NOMO-1 (cell line): ENCODE results near the gene SCTR.

ENCODE experiments used
- DNase-seq, 2 experiments: peaks; one replicate each; lab custom pipeline; 2025; ENCODE audit not compliant: unreplicated experiment in 2 of 2; lab: John Stamatoyannopoulos, UW

The SCTR gene

DNA sequence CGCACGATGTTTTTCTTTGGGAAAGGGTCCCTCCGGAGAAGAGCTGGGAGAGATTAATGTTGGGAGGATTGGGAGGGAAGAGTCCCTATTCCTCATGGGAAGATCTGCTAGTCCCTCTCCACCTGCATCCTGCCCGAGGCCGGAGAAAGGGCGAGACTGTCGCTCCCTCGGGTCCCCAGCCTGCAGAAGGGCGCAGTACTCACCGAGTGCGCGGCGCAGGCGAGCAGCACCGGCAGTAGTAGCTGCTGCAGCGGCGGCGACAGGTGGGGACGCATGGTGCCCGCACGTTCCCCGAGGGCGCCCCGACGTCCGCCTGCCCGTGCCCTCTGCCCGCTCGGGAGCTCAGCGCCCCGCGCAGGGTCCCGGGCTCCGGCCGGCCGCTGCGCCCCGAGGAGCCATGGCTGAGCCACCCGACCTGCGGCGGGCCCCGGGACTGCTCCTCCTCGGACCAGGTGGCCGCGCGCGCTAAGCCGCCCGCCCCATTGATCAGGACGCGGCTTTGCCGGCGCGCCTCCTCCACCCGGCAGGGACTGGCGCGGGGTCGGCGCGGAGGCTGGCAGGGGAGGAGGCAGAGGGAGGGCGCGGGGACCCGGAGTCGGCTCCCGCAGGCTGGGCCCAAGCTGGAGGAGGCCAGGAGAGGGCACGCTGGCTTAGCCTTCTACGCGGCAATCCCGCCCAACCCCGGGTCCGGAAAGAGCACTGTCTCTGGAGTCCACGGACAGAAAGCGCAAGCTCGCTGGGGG, at the start of gene SCTR:
TSS of gene SCTR (minus strand) at position 532 of the 743 bp plus-strand sequence. CDS start at position 275, 257 bp downstream.
- DNase-seq, result no peak

DNA sequence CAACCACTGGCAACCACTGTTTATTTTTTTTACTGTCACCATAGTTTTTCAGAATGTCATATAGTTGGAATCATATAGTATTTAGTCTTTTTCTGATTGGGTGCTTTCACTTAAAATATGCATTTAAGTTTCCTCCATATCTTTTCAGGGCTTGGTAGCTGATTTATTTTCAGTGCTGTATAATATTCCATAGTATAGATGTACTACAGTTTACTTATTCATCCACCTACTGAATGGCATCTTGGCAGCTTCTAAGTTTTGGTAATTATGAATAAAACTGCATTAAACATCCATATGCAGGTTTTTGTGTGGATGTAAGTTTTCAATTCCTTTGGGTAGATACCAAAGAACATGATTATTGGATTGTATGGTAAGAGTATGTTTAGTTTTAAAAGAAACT, 43.0 kb upstream of the SCTR start:
- no peak for DNase-seq

DNA sequence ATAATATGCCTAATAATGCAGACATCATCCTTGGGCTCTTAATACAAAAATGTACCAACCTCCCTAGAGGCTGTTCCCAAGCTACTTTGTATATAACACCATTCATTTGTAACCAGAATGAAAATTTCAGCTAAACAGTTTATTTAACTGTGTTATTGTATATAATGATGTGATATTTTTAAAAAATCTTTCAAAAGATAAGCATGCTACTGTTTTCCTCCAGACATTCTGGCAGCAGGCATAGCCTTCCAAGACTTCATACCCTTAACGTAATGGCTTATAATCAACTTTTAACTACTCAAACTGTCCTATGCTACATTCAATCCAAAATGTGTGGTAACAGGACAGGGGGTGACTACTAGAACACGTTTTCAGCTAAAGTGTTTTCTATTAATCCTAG, 41.2 kb upstream of the SCTR start:
- no peak for DNase-seq

DNA sequence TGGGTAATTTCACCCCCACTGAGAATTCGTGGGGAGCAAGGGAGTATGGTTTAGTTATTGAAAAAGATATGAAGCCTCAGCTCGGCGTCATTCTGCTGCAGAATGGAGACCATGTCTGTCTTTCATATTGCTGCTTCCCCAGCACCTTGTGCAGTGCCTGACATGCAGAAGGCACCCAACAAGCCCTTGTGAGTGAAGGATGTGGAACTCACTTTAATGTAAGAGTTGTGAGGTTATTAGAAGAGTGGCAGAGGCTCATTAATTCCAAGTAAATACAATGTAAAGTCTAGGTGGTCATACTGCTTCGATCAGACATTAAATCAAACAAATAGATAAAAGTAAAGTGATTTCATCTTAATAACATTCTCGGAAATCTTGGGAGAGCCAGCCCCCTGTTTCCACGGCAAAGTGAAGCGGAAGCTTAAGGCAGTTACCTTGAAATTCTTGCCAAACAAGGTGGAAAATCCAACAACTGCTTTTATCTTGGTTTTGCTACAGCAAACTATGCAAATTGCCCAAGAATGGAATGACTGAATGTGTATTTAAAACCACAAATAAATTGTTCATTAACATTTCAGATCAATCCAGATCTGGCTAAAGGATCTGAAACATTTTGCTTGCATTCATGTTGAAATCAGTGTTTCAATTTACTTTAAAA, 29.5 kb upstream of the SCTR start:
- DNase-seq, result no peak

DNA sequence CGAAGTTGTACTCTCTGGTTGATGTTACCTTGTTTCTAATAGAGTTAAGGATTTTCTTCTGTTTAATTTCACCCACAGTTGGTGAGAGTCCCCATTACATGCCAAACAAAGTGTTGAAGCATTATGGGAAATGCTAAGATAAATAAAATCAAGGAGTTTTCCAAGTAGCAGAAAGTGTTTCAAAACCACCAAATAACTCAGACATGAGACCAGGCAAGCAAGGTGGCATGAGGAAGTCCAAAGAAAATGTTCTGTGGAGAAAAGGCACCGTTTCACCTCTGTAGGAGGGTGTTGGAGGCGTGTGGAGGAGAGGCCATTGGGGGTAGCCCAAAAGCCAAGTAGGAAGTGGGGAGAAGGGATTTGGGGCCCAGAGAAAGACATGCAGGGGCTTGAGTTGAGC, 28.6 kb upstream of the SCTR start:
- DNase-seq, result no peak

DNA sequence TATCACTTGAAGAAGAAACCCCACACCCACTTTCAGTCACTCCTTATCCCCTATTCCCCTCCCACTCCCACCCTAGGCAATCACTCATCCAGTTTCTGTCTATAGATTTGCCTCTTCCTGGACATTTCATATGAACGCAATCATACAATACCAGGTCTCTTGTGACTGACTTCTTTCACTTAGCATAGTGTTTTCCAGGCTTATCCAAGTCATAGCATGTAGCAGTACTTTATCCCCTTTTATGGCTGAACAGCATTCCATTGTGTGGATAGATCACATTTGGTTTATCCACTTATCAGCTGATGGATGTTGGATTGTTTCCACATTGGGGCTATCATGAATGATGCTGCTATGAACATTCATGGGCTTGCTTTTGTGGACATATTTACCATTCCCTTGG, 26.6 kb upstream of the SCTR start:
- DNase-seq, result no peak

DNA sequence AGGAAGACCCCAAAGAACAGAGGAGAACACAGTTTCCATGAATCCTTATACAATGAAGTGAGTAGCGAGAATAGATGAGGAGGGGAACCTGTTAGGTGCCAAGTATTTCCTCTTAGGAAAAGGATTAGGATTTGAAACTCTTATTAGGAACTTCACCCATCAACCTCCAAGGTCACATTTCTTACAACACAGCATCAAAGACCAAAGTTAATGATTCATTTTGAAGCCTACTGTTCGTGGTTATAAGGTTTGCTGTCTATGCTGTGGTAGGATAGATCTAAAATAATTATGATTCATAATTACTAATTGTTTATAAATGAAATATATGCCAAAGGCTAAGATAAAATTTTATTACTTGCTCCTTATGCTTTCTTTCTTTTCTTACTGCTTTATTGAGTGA, 26.1 kb upstream of the SCTR start:
- no peak for DNase-seq

DNA sequence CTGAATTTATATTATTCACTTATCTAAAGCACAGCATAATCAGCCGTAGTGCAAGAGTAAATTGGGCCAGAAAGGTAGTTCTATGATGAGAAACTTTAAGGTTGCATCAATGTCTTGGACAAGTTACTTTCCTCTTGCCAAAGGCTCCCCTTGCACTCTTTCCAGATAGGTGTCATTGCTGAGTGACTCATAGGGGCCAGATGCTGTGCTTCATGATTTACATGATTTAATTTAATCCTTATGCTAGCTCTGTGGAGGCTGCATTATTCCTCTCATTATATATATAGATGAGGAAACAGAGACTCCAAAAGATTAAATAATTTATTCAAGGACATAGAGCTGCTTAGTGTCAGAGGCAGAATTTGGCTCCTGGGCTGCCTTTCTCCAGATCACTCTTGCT, 25.0 kb upstream of the SCTR start:
- no peak for DNase-seq

DNA sequence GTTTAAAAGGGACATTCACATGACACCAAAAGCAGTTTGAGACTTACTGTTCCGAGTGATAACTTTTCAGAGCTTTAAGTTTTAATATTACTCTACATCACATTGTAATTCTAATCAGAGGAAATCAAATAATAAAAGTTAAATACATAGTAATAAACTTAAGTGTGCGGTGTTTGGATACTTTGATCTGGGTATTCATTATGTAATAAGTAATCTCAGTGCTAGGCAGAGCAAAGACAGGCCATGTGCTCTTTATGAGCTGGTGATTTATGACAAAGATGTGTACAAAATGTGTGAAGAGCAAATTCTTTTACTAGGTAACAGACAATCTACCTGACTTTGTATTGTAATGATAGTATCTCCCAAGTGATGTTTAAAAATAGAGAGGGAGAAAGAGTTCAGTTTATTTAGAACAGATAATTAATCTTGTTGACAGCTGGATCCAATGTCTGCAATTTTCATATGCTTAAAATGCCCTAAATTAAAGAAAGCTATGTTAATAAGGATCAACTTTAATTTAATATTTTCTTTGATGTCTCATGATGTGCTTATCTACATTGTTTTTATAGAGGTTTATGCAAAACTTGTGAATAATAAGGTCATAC, 24.3 kb upstream of the SCTR start:
- no peak for DNase-seq

DNA sequence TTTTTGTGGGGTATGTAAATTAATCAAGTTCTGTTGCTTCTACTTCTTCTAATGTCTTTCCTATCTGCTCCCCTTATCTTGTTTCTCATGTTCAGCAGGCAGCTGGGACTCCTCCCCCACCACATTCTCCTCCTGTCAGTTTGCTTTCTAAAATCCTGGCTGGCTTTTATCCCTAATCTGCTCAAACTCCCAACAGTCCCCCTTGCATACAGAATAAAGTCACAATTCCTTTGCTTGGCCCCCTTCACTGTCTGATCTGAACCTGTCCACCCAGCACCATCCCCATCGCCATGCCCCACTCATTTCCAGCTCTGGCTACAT, 22.1 kb upstream of the SCTR start:
- DNase-seq, result no peak

DNA sequence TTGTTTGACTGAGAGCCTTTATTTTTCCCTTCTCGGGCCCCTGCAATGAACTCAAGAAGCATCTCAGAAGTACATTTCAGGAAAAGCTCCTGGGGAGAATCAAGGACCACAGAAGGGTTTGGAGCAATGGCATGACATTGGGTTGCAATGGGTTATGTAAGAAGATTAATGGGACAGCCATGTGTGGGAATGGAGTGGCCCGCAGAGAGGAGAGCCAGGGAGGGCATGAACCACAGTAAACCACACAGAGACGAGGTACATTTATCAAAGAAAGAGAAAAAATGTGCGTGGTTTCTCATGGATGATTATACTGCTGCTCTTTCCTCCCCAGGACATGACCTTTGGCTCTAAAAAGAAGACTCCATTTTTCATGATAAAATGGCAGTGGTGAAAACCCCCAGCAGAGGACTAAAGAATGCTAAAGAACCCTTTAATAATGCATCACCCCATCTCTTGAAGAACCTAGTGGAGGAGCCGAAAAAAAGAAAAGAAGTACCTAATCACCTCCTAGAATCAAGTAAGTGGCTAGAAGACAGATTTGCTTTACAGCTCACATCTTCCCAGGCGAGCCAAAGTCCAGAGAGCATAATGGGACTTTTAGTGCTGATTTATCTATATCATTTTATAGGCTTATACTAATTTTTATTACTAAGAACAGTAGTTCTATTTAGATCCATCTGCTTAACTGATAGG, 21.6 kb upstream of the SCTR start:
- no peak for DNase-seq

DNA sequence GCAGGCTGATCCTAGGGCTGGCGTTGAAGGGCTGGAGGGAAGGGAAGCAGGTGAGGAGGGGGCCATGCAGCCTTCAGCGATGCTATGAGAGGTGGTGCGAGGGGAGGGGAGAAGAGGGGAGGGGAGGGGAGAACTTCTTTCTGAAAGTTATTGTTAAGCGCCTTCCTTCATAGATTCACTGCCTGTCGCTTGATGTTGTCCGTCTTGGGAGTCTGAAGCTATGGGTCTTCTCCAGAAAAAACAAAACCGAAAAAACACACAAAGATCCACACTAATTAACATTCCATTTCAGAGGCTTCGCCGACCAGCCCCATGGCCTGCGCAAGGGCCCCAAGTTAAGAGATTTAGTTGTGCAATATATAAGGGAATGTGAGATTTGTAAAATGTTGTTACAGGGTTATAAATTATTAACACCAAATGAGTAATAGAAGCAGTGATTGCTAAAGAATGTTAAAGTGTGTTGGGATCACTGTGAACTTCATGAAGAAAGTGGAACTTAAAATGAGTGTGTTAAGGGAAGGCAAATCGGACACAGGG, 20.7 kb upstream of the SCTR start:
- no peak for DNase-seq

DNA sequence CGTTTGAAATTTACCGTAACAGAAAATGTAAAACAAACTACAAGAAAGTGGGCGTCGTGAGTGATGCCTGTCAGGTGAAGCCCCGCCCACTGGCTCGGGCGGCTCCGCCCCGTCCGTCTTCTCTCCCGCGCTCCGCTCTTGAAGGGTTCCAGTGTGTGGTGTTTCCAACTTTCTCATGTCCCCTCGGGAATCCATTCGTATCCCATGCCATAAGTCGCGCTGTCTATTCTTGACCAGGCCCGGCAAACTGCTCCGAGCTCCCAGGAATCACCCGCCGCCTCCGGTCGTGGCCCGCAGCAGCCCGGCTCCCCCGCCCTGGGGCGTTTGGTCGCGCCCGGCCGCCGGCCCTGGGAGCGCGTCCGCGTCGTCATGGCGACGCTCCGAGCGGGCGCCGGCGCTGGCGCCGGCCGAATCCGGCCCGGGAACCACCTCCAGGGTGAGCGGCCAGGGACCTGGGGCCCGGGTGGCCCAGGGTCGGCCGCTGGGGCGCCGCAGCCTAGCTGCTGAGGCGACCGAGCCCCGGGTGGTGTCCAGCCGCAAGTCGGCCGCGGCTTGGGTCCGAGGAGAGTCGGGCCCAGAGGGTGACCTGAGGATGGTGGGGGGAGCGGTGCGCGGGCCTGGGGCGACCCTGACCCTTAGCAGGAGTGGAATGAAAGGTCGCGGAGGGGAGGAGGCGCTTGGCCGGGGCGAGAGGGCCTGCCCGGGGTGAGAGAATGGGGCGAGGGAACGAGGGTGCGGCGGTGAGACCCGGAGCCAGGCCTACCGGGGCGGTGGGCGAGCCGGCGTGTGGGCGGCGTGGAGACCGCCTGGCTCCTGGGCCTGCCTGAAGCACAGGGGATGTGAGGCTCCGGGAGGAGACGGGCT, 20.0 kb upstream of the SCTR start, which contains the start of gene CFAP221:
TSS of gene CFAP221 (plus strand) at position 375 of the 864 bp plus-strand sequence. CDS start 1,683 bp downstream, outside the sequence.
- DNase-seq, result peak; percentile 48 to 59

DNA sequence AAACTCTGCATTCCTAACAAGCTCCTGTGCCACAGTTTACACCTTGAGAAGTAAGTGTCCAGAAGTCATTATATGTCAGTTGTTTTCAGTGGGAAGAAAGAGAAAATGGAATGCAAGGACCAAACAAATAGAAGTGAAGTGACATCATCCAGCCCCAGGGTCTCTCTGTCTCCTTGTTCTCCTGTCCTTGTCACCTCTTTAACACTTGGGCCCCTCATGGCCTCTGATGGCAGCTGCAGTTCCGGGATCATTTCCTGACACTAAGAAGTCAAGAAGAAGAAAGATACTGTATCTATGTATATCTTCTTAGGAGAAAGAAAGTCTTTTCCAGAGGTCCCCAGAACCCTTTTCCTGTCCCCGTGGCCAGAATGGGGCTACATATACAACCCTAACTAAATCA, 17.2 kb upstream of the SCTR start:
- no peak for DNase-seq

DNA sequence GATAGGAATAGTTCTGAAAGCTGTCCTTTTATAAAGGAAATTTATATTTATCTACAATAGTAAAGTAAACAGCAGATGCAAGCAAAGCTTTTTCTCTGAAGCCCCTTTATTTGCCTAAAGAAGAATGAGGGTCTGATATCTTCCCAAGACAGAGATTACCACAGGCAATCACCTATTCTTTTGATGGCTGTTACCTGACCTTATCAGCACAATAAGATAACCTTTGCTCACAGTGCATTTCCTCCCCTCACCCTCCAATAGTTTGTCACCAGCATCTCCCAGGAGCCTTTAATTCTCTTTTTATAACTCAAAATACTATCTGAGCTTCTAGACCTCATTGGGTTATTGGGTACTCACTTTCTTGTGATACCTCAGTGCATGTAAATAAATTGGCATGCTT, 13.5 kb upstream of the SCTR start:
- no peak for DNase-seq

DNA sequence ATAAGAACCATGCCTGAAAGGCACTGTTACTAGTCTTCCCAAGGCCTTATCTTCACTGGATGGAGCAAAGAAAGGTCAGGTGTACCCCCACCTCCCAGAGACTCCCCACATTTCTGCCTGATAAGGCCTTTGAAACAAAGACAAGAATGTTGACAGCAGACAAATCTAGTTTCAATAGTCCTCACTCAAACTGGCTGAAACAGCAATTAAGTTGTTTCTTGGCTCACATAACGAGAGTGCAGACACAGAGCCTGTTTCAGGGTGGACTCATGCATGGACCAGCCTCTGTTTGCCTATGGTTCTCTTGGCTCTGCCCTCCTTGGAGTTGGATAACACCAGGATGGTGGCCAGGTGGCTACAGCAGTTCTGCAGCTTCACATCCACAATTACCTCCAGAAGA, 12.4 kb upstream of the SCTR start:
- no peak for DNase-seq

DNA sequence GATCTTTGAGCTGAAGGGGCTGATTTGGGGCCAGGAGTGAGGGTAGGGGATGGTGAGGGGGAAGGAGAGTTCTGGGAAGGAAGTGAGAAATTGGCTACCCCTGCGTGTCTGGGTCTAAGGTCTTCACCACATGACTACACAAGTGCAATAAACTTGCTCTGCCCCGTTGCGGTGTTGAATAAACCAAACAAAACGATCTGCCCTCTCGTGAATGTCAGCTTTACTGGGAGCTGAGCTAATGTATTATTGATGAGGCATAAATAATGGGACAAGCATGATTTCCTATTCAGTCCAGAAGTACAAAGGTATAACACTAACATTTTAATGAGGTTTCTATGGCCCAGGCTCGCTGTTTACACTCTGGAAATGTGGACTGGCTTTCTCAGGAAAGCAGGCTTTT, 11.9 kb upstream of the SCTR start:
- DNase-seq, result no peak

DNA sequence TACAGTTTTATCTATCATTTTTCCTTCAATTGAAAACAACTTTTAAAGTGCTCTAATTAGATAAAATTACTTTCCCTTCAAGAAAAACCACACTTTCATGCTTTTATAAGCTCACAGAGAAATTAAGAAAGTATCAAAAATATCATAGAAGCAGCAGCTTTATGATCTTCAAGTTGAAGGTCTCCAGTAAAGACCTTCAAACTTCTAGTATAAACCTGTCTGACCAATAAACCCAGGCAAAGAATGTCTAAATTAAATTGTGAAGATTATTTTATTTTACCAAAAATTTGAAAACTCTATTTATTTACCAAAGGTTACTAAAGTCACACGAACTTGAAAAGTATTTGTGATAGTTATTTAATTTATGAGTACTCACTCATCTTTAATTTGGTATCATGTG, 9.3 kb upstream of the SCTR start:
- no peak for DNase-seq

DNA sequence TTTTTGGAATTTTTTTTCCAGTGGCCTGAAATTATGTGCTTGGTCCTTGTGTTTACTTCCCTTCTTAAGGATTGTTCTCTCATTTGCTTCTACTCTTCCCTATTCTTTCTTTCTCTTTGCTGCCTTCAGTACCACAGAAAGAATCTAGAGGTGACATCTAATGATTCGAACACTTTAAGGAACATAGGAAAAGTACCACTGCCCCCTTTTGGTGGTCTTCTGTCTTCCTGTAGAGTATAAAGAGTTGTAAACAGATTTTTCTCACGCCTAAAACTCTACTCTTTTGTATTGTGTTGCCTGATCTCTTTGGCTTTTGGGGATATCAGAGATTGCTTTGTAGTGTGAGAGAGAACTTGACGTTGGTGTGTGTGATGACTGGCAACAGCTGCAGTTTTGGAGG, 7.0 kb upstream of the SCTR start:
- no peak for DNase-seq

DNA sequence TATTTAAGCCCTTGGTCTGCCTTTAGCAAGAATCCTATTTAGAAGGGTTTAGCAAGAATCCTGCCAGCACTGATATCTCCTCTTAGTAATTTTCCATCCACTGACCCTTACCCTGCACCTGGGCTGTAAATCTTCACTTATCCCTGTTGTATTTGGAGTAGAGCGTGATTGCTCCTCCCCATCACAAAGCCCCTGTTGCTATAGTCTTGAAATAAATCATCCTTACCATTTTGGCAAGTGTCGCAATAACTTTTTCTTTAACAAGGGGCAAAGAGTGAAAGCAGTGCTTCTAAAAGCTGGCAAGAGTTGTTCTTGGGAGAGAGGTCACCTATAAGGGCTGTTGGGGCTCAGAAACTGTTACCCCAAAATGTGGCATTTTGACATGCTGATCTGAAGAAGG, 3.7 kb upstream of the SCTR start:
- DNase-seq, result no peak
